PFSK-1 (cell line): Measurements from ENCODE around the gene DENND1B.

Experiments used
- FOXP2 ChIP-seq: optimal IDR thresholded peaks from 2 replicates; pipeline ENCODE3; 2011; ENCODE audit warnings: borderline replicate concordance, control low read depth, inconsistent platforms; ENCODE audit not compliant: insufficient read depth; ENCODE audit errors: extremely low read length, extremely low read depth
- POLR2AphosphoS5 ChIP-seq: IDR thresholded peaks from 2 replicates; pipeline ENCODE4 v1.6.1; 2012; ENCODE audit warnings: low read depth, mild to moderate bottlenecking, control low read depth, low read length, moderate library complexity
- SIN3A ChIP-seq: IDR thresholded peaks from 2 replicates; pipeline ENCODE4 v1.6.1; 2012; ENCODE audit warnings: mild to moderate bottlenecking, low read length, moderate library complexity, borderline replicate concordance; ENCODE audit not compliant: insufficient read depth
- TAF1 ChIP-seq: IDR thresholded peaks from 2 replicates; pipeline ENCODE4 v1.6.1; 2012; ENCODE audit warnings: low read length, control low read depth, borderline replicate concordance; ENCODE audit not compliant: insufficient read depth
- TF ChIP-seq, protein P1 (sequence below), 2 experiments: IDR thresholded peaks; 2 replicates each; pipeline versions ENCODE4 v1.6.1 to v1.8.0; 2011 to 2012; ENCODE audit warnings: low read depth in 2 of 2, low read length in 2 of 2, control low read depth in 1 of 2, inconsistent platforms in 1 of 2, mild to moderate bottlenecking in 1 of 2, moderate library complexity in 1 of 2; ENCODE audit not compliant: insufficient read depth in 1 of 2

Gene DENND1B

DNA sequence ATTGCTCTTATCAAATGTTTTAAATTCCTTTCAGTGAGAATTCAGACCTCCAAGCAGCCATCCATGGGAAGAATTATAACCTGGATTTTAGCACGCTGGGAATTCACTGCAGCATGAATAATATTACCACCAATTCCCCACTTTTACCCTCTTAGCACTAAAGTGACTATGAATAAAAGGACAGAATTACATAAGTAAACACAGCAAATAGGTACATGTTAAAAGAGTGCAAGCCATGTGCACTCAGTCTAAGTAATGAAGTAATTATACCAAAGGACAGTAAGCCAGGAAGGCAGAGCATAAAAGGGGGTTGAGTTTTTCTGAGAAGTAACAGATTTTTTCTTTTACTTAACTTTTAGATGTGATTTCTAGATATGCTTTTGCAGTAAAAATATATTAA lies 176.3 kb downstream of the DENND1B start:
- TF ChIP-seq, protein P1, sequence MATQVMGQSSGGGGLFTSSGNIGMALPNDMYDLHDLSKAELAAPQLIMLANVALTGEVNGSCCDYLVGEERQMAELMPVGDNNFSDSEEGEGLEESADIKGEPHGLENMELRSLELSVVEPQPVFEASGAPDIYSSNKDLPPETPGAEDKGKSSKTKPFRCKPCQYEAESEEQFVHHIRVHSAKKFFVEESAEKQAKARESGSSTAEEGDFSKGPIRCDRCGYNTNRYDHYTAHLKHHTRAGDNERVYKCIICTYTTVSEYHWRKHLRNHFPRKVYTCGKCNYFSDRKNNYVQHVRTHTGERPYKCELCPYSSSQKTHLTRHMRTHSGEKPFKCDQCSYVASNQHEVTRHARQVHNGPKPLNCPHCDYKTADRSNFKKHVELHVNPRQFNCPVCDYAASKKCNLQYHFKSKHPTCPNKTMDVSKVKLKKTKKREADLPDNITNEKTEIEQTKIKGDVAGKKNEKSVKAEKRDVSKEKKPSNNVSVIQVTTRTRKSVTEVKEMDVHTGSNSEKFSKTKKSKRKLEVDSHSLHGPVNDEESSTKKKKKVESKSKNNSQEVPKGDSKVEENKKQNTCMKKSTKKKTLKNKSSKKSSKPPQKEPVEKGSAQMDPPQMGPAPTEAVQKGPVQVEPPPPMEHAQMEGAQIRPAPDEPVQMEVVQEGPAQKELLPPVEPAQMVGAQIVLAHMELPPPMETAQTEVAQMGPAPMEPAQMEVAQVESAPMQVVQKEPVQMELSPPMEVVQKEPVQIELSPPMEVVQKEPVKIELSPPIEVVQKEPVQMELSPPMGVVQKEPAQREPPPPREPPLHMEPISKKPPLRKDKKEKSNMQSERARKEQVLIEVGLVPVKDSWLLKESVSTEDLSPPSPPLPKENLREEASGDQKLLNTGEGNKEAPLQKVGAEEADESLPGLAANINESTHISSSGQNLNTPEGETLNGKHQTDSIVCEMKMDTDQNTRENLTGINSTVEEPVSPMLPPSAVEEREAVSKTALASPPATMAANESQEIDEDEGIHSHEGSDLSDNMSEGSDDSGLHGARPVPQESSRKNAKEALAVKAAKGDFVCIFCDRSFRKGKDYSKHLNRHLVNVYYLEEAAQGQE (IDR thresholded peaks at IDR 0.05; ENCODE audit: insufficient read depth in 1 of 2, low read depth in 2 of 2, low read length in 2 of 2) = no peak
- TF ChIP-seq SIN3A (no peak), TAF1 (no peak), POLR2AphosphoS5 (no peak), FOXP2 (no peak)

DNA sequence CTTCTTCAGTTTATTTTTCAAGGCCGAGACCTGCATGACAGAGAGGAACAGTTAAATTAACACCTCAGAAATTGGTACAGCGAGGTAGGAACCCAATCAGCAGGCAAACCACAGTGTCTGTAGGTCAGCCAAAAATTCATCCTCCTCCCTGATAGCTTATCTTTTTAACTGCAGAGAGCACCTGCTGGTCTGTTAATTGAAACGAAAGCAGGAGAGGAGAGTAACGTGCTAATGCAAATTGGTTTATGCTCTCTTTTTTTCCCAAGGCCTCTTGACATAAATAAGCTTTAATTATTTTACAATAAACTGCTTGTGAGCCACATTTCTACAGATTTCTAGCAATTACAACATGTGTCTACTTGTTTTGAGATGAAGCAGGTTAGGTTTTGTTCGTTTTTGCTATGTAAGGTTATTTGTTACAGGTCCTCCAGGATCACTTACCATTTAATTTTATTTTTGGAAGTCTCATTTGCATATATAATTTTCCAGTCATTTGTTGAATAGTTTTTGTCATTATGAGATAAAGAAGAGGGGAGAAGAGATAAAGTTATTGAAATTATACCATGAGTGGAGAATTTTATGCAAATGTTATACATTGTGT lies 179.9 kb downstream of the DENND1B start:
- TF ChIP-seq POLR2AphosphoS5 (no peak), FOXP2 (no peak), SIN3A (no peak), TAF1 (no peak)
- TF ChIP-seq, protein P1 (IDR thresholded peaks at IDR 0.05; ENCODE audit: insufficient read depth in 1 of 2, low read depth in 2 of 2, low read length in 2 of 2) = no peak

DNA sequence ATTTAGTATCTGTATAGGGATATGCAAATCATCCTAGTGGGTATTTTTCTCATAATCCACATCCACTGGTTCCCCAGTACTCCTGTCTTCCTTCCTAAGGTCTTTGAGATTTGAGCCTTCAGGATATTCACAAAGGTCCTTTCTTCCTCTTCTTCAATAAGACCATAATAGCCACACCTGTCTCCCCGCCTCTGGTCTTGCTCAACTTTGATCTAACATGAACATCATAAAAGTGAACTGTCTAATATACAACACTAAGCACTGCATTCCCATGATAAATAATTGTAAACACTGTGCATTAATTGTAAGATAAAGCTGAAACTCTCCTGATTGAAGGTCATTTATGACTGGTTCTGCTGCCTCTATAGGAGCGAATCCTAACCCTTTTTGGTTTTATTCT lies 184.6 kb downstream of the DENND1B start:
- no peak for TF ChIP-seq POLR2AphosphoS5
- no peak for TF ChIP-seq FOXP2
- no peak for TF ChIP-seq SIN3A
- TF ChIP-seq TAF1 = no peak
- TF ChIP-seq, protein P1 (IDR thresholded peaks at IDR 0.05; ENCODE audit: insufficient read depth in 1 of 2, low read depth in 2 of 2, low read length in 2 of 2) = no peak

DNA sequence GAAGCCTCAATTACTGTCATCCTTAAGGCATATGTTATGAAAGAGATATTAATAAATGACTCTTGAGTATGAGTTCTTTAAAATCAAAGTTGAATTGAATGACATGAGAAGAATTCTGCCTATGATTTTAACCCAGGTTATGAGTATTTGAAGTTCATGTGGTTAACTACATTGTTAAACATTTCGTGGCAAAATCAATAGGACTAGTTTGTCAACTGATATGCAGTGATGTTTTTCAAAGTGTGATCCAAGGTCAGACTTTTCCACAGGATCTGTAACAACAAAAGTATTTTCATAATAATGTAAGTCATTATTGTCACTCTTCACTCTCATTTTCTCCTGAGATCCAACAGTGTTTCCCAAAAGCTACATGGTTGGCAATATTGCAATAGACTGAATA lies 189.5 kb downstream of the DENND1B start:
- TF ChIP-seq FOXP2 (no peak), SIN3A (no peak), POLR2AphosphoS5 (no peak), TAF1 (no peak)
- TF ChIP-seq, protein P1 (IDR thresholded peaks at IDR 0.05; ENCODE audit: insufficient read depth in 1 of 2, low read depth in 2 of 2, low read length in 2 of 2) = no peak

DNA sequence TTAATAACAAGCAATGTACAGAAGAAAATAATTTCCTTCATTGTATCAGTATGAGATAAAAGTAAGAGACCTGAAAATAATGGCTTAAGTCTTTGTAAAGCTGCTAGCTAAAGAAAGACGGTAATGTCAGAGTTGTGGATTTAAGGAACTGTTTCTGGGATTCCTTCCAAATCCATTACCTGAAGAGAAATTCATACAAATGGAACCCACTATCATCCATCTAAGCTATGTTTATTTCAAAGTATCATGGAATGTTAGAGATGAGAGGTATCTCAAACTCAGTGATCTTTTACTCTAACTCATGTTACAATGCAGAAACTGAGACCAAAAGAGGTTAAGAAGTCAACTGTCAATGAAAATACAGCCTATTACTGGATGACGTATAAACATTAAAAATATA lies 197.7 kb downstream of the DENND1B start:
- no peak for TF ChIP-seq TAF1
- TF ChIP-seq FOXP2 = no peak
- TF ChIP-seq SIN3A = no peak
- TF ChIP-seq POLR2AphosphoS5 = no peak
- TF ChIP-seq, protein P1 (IDR thresholded peaks at IDR 0.05; ENCODE audit: insufficient read depth in 1 of 2, low read depth in 2 of 2, low read length in 2 of 2) = no peak
